ENCODE measurements around the gene OR5F1.

Gene OR5F1

DNA sequence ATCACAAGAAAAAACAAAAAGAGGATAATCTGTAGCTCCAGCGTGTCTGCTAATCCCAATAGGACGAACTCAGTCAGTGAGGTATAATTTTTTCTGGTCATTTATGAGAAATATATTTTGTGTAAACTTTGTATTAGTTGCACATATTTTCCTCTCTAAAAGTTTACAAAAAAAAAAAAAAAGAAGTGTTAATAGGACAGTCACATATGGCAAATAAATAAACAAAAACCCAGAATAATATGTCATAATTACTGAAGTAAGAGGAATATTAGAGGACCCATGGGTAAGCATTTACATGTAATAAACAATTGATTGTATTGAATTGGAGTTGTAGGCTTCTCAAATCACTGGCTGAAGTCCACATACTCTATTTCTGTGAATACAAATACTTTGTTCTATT is at the start of gene OR5F1:
Gene OR5F1 (minus strand): TSS at position 101 of the 400 bp plus-strand sequence. CDS start 0 bp downstream, at position 101.
- DNase-seq, result no peak
- H3K4me1 Mint-ChIP-seq, result no peaks in the 10 kb centered on the region
- ATAC-seq, result no peak
- no peaks in the 10 kb centered on the region for H3K27me3 Mint-ChIP-seq
- H3K27ac Mint-ChIP-seq, result no peak within 1 kb of the TSS
- no peak within 1 kb of the TSS for H3K4me3 Mint-ChIP-seq
- peaks cover 29 to 30% of the 10 kb centered on the region in 2 donors for H3K9me3 Mint-ChIP-seq

DNA sequence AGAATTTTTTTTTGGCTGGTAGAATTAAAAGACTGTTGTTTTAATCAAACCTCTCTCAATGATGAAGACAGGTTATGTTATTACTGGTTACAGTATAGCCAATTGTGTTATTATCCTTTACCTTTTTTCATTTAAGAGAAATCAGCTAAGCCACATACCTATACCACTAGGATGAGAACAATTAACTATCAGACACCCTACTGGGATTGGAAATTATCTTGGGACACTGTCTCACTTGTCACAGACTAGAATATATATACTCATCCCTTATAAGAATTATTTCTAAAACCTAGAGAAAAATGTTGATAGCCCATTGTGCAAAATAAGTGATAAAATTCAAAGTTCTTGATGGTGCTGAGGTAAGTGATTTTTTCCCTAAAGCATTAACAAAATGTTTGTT is 32.9 kb upstream of the OR5F1 start, which contains the start of gene OR5AS1:
Gene OR5AS1 (plus strand): TSS at position 301 of the 400 bp plus-strand sequence. CDS start 2,765 bp downstream, outside the sequence.
- H3K27me3 Mint-ChIP-seq, result no peaks in the 10 kb centered on the region
- H3K9me3 Mint-ChIP-seq, result peaks cover 0 to 9% of the 10 kb centered on the region in 2 donors
- no peaks in the 10 kb centered on the region for H3K4me1 Mint-ChIP-seq
- DNase-seq (no peak), ATAC-seq (no peak)
- H3K4me3 Mint-ChIP-seq, result no peak within 1 kb of the TSS
- no peak within 1 kb of the TSS for H3K27ac Mint-ChIP-seq

DNA sequence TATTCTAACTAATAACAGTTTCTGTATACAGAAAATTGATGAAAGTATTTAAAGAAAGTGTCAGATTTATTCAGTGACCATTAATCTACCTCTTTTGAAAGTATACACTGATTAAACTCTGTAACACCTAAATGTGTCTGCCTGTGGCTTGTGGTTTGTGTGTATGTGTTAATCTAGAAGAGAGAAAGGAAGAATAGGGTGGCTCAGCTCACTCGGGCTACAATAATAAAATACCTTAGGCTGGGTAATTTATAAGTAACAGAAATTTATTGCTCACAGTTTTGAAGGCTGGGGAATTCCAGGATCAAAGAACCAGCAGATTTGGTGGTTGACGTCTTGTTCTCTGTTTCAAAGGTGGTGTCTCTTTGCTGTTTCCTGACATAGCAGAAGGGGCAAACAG is 19.4 kb upstream of the OR5F1 start:
- no peaks in the 10 kb centered on the region for H3K4me1 Mint-ChIP-seq

DNA sequence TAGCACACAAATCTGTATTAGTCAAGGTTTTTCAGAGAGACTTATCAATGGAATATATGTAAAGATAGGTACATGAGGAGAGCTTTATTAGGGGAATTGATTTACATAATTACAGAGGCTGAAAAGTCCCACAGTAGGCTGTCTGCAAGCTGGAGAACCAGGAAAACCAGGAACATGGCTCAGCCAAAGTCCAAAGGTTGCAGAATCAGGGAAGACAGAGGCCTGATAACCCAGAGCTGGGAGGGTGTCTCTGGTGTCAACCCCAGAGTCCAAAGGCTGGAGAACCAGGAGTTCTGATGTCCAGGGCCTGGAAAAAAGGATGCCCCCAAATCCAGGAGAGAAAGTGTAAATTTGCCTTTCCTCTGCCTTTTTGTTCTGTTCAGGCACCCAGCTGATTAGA is 16.3 kb upstream of the OR5F1 start:
- no peak overlapping the region for H3K27ac Mint-ChIP-seq
- no peaks in the 10 kb centered on the region for H3K27me3 Mint-ChIP-seq
- no peak for ATAC-seq
- no peaks in the 10 kb centered on the region for H3K4me1 Mint-ChIP-seq
- H3K4me3 Mint-ChIP-seq, result no peak overlapping the region
- no peak for DNase-seq
- H3K9me3 Mint-ChIP-seq, result peaks cover 7 to 15% of the 10 kb centered on the region in 2 donors

More for the DNA sequence above, 19.4 kb upstream of the OR5F1 start:
- H3K4me3 Mint-ChIP-seq, result no peak overlapping the region
- H3K27ac Mint-ChIP-seq, result no peak overlapping the region
- no peak for DNase-seq
- peaks cover 15 to 19% of the 10 kb centered on the region in 2 donors for H3K9me3 Mint-ChIP-seq
- ATAC-seq, result no peak
- H3K27me3 Mint-ChIP-seq, result no peaks in the 10 kb centered on the region

DNA sequence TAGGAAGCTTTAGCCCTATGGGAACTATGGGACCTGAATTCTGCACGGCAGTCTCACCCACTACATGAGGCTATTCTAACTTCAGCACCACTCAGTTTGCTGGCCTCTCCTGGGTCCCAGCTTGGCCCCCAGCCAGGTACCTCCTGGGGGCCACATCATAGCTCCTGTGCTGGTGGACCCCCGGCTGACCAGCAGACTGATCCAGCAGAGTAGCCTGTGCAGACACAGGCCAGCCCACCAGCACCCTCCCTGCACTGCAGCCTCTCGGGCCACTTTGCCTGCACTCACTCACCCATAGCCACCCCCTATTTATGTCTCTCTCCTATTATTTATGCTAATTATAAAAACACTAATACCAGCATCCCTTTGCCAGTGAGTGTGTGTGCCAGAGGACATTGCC is 23.5 kb downstream of the OR5F1 start:
- H3K4me1 Mint-ChIP-seq, result no peaks in the 10 kb centered on the region
- H3K9me3 Mint-ChIP-seq, result peaks cover 4 to 26% of the 10 kb centered on the region in 2 donors
- no peak overlapping the region for H3K4me3 Mint-ChIP-seq
- no peaks in the 10 kb centered on the region for H3K27me3 Mint-ChIP-seq
- no peak overlapping the region for H3K27ac Mint-ChIP-seq
- ATAC-seq (no peak), DNase-seq (no peak)

DNA sequence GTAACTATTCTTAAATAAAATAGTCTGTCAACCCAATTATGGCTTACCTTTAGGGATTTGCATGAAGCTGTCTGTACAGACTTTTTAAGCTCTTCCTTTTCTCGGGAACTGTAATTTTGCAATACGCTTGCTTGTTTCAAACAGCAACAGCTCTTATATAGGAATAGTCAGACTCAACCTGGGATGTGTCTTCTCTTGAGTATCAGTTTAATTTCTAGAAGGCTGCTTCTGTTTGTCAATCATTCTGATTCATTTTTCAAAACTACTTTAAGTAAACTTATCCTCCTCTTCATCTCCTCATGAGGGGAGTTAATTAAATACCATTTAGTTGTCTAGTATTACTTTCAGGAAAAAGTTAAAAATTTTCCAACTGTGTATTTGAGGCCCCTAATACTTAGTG is 24.6 kb downstream of the OR5F1 start, which contains the start of gene OR10AG1:
Gene OR10AG1 (minus strand): TSS at position 101 of the 400 bp plus-strand sequence. CDS start 38 bp downstream, at position 63.
- DNase-seq (no peak), ATAC-seq (no peak)
- Mint-ChIP-seq H3K4me3 (no peak within 1 kb of the TSS), H3K27me3 (no peaks in the 10 kb centered on the region), H3K4me1 (no peaks in the 10 kb centered on the region), H3K9me3 (peaks cover 4 to 26% of the 10 kb centered on the region in 2 donors), H3K27ac (no peak within 1 kb of the TSS)

DNA sequence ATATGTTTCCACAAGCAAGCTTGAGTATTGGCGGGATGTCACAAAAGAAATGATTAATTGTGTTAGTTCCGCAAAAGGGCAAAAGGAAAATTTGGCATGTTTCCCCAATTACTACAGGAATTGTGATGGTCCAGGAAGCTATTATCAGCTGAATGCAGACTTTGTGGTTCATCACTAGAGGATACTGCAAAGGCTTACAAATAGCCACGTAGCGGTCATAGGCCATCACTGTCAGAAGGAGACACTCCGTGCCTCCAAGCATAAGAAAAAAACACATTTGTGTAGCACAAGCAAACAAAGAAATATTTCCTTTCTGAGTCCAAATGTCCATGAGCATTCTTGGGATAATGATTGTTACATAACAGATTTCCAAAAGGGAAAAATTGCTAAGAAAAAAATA is 26.5 kb downstream of the OR5F1 start:
- Mint-ChIP-seq H3K27ac (no peak overlapping the region), H3K9me3 (peaks cover 5 to 22% of the 10 kb centered on the region in 2 donors)
- no peak for ATAC-seq

GRCh38 chr11:55966391-55966790 is 28.0 kb downstream of the OR5F1 start:
- Mint-ChIP-seq H3K9me3 (peaks cover 5 to 21% of the 10 kb centered on the region in 2 donors), H3K27me3 (no peaks in the 10 kb centered on the region), H3K4me1 (no peaks in the 10 kb centered on the region), H3K27ac (no peak overlapping the region), H3K4me3 (no peak overlapping the region)
- ATAC-seq (no peak), DNase-seq (no peak)

More for the DNA sequence above, 26.5 kb downstream of the OR5F1 start:
- Mint-ChIP-seq H3K27me3 (no peaks in the 10 kb centered on the region), H3K4me1 (no peaks in the 10 kb centered on the region), H3K4me3 (no peak overlapping the region)
- no peak for DNase-seq

DNA sequence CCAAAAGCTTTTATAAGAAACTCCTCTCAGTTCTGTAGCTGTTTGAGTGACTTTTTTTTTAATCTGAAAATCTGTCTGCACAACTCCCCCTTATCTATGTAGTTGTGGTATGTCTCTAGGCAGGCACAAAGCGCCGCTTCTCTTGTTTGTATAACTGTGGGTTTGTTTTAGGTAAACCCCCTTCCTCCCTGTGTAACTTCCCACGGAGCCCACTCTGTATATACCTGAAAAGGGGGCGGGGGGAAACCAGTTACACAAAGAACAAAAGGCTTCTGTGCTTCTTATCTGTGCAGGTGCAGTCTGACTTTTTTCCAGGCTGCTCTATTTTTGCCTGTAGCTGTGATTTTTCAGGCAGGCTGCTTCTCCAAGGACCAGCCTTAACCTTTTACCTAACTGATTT is 37.9 kb downstream of the OR5F1 start:
- Mint-ChIP-seq H3K27me3 (no peaks in the 10 kb centered on the region), H3K27ac (no peak overlapping the region), H3K4me1 (no peaks in the 10 kb centered on the region), H3K9me3 (peaks cover 1 to 7% of the 10 kb centered on the region in 2 donors), H3K4me3 (no peak overlapping the region)
- DNase-seq (no peak), ATAC-seq (no peak)

DNA sequence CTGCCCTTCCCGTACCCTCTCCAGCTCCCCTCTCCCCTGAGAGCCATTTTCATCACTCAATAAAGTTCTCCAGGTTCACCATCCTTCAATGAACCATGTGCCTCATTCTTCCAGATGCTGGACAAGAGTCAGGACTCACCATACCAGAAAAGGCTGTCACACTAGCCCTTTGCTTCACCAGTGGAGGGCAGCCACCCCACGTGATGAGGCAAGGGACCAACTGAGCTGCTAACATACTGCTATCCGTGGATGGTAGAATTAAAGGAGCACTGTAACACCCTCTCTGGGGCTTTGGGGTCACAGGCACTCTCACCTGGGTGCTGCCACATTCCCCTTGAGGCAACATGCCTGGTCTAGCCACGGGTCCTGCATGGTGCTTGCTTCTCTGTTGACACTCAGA is 45.1 kb downstream of the OR5F1 start:
- ATAC-seq (no peak), DNase-seq (no peak)
- H3K27ac Mint-ChIP-seq, result no peak overlapping the region
- H3K27me3 Mint-ChIP-seq, result no peaks in the 10 kb centered on the region
- no peaks in the 10 kb centered on the region for H3K4me1 Mint-ChIP-seq
- H3K4me3 Mint-ChIP-seq, result no peak overlapping the region
- peaks cover 7 to 9% of the 10 kb centered on the region in 2 donors for H3K9me3 Mint-ChIP-seq

Measured in stimulated activated naive CD8-positive, alpha-beta T cell treated with anti-CD3 and anti-CD28 coated beads, Interleukin-15, amount 100 ng/mL, for 72 hours (primary cell).